Left ventricle myocardium inferior (tissue), 1 donor: ENCODE data around the gene EPC2. TPM values are rescaled to one million over a fixed set of nuclear protein-coding genes. Genes with fewer than 3 reads are reported as not detected.

ENCODE experiments used
- DNase-seq: peaks from one replicate; pipeline ENCODE4 v3.0.0-alpha.2; 2020
- H3K27ac ChIP-seq: fragments of 200-600 bp; replicated peaks from 2 replicates; pipeline ENCODE4 v1.8.0; 2021
- H3K27me3 ChIP-seq: fragments of 200-600 bp; 2 replicates; pipeline ENCODE4 v1.8.0; 2021; ENCODE audit warnings: low read depth
- H3K36me3 ChIP-seq: fragments of 200-600 bp; 2 replicates; pipeline ENCODE4 v1.8.0; 2021
- H3K4me1 ChIP-seq: fragments of 200-600 bp; 2 replicates; pipeline ENCODE4 v1.8.0; 2021
- H3K4me3 ChIP-seq: fragments of 200-600 bp; 2 replicates; pipeline ENCODE4 v1.8.0; 2021; ENCODE audit warnings: mild to moderate bottlenecking, moderate library complexity
- H3K9me3 ChIP-seq: fragments of 200-600 bp; replicated peaks from 2 replicates; pipeline ENCODE4 v1.8.0; 2021
- CTCF ChIP-seq: fragments of 200-600 bp; IDR thresholded peaks from 2 replicates; pipeline ENCODE4 v1.8.0; 2021; ENCODE audit warnings: antibody characterized with exemption, mild to moderate bottlenecking, borderline replicate concordance
- intact Hi-C: fragments of 100-400 bp; cut with micrococcal nuclease; formaldehyde crosslinking; loops from one replicate; pipeline ENCODE4 v1.11.0; 2022
- total RNA-seq: library from RNA; stranded (reverse); fragmentation: NEBNext Ultra II Directional; extraction: Animal tissue kit (Norgen Biotek cat#: 25700); gene quantifications from one replicate; pipeline ENCODE4 v1.2.1, GENCODE V29; 2021
- donor health status: DM: no; HTN: yes; CAD: no; lungs with severe emphysema.

The EPC2 gene
- total RNA-seq, 1 donor from 2014 or later, result 22.0 TPM

- intact Hi-C loops, result no loop called here
- no peak for TF ChIP-seq CTCF
- H3K4me1 ChIP-seq, result peaks cover 35% of the 10 kb centered on the region
Measured at GRCh38 chr2:148725564-148725963, 81.0 kb downstream of the EPC2 start.

GRCh38 chr2:148726228-148726627 is 81.7 kb downstream of the EPC2 start:
- intact Hi-C loops, result no loop called here
- Histone ChIP-seq H3K36me3 (no peaks in the 10 kb centered on the region), H3K9me3 (peaks cover 8% of the 10 kb centered on the region), H3K4me3 (no peak overlapping the region), H3K27me3 (no peaks in the 10 kb centered on the region), H3K27ac (no peak overlapping the region), H3K4me1 (peaks cover 31% of the 10 kb centered on the region)
- no peak for TF ChIP-seq CTCF
- no peak for DNase-seq

More at GRCh38 chr2:148725564-148725963, 81.0 kb downstream of the EPC2 start:
- Histone ChIP-seq H3K27ac (no peak overlapping the region), H3K27me3 (no peaks in the 10 kb centered on the region), H3K9me3 (peaks cover 8% of the 10 kb centered on the region), H3K4me3 (no peak overlapping the region), H3K36me3 (no peaks in the 10 kb centered on the region)
- DNase-seq, result no peak

- peaks cover 8% of the 10 kb centered on the region for H3K4me1 ChIP-seq
- TF ChIP-seq CTCF, result no peak
- intact Hi-C loops, result no loop called here
Measured at GRCh38 chr2:148730085-148730484, 85.5 kb downstream of the EPC2 start.

GRCh38 chr2:148737742-148738141 is 93.2 kb downstream of the EPC2 start:
- no peaks in the 10 kb centered on the region for H3K36me3 ChIP-seq
- intact Hi-C loops, result no loop called here
- no peak overlapping the region for H3K27ac ChIP-seq
- DNase-seq, result no peak
- H3K9me3 ChIP-seq, result no peaks in the 10 kb centered on the region
- peaks cover 7% of the 10 kb centered on the region for H3K4me1 ChIP-seq
- no peak overlapping the region for H3K4me3 ChIP-seq
- no peak for TF ChIP-seq CTCF
- H3K27me3 ChIP-seq, result no peaks in the 10 kb centered on the region

More at GRCh38 chr2:148730085-148730484, 85.5 kb downstream of the EPC2 start:
- DNase-seq, result no peak
- no peaks in the 10 kb centered on the region for H3K27me3 ChIP-seq
- no peaks in the 10 kb centered on the region for H3K36me3 ChIP-seq
- no peak overlapping the region for H3K27ac ChIP-seq
- no peak overlapping the region for H3K4me3 ChIP-seq
- peaks cover 8% of the 10 kb centered on the region for H3K9me3 ChIP-seq

GRCh38 chr2:148739454-148740105 is 95.0 kb downstream of the EPC2 start:
- H3K4me3 ChIP-seq, result no peak overlapping the region
- intact Hi-C loops, result no loop called here
- no peak for DNase-seq
- H3K36me3 ChIP-seq, result no peaks in the 10 kb centered on the region
- H3K27me3 ChIP-seq, result no peaks in the 10 kb centered on the region
- H3K4me1 ChIP-seq, result peaks cover 12% of the 10 kb centered on the region
- TF ChIP-seq CTCF, result no peak
- H3K9me3 ChIP-seq, result no peaks in the 10 kb centered on the region
- no peak overlapping the region for H3K27ac ChIP-seq
